HepG2 (cell line): Measurements from ENCODE around the gene GDPD5.

Source experiments
- EZH2 ChIP-seq: conservative IDR thresholded peaks from 2 replicates; pipeline ENCODE4 v1.6.1; 2012; ENCODE audit warnings: mild to moderate bottlenecking, low read depth, low read length, moderate library complexity
- HDAC6 ChIP-seq: fragments of 200-600 bp; sonication (generic); IDR thresholded peaks from 2 replicates; pipeline ENCODE4 v1.7.0; 2017; ENCODE audit warnings: mild to moderate bottlenecking, antibody characterized with exemption, low read length, low read depth
- JUNB ChIP-seq: sonication (generic); formaldehyde crosslinking; IDR thresholded peaks from 2 replicates; pipeline ENCODE4 v1.8.0; 2022; ENCODE audit warnings: missing genetic modification reagents, mild to moderate bottlenecking, borderline replicate concordance
- NCOR1 ChIP-seq: fragments of 200-600 bp; sonication (generic); IDR thresholded peaks from 2 replicates; pipeline ENCODE4 v1.7.0; 2017; ENCODE audit warnings: antibody characterized with exemption, low read length, borderline replicate concordance
- NR1H2 ChIP-seq: sonication (generic); formaldehyde crosslinking; IDR thresholded peaks from 2 replicates; pipeline ENCODE4 v1.8.1; 2022; ENCODE audit warnings: low read depth, missing genetic modification reagents, borderline replicate concordance
- RFX3 ChIP-seq: IDR thresholded peaks from 2 replicates; pipeline ENCODE4 v1.6.1; 2016; ENCODE audit warnings: missing biosample characterization, missing genetic modification reagents
- SMAD3 ChIP-seq: sonication (generic); formaldehyde crosslinking; IDR thresholded peaks from 2 replicates; pipeline ENCODE4 v1.4.0; 2020; ENCODE audit warnings: missing genetic modification reagents
- ZBTB39 ChIP-seq: sonication (generic); formaldehyde crosslinking; IDR thresholded peaks from 2 replicates; pipeline ENCODE4 v1.5.0; 2020; ENCODE audit warnings: missing genetic modification reagents
- ZNF263 ChIP-seq: sonication (generic); formaldehyde crosslinking; IDR thresholded peaks from 2 replicates; pipeline ENCODE4 v1.4.0; 2020; ENCODE audit warnings: missing genetic modification reagents
- ZNF574 ChIP-seq: sonication (generic); formaldehyde crosslinking; IDR thresholded peaks from 2 replicates; pipeline ENCODE4 v1.4.0; 2020; ENCODE audit warnings: missing genetic modification reagents
- ZNF597 ChIP-seq: sonication (generic); formaldehyde crosslinking; IDR thresholded peaks from 2 replicates; pipeline ENCODE4 v1.5.0; 2020; ENCODE audit warnings: missing genetic modification reagents
- TF ChIP-seq, protein P1 (sequence below): sonication (generic); formaldehyde crosslinking; IDR thresholded peaks from 2 replicates; pipeline ENCODE4 v1.5.0; 2020; ENCODE audit warnings: mild to moderate bottlenecking, missing genetic modification reagents, moderate library complexity

GRCh38 chr11:75558939-75559843 is 33.5 kb upstream of the GDPD5 start:
- no peak for TF ChIP-seq NR1H2 (CRISPR knock-in tag)
- no peak for TF ChIP-seq ZNF574
- TF ChIP-seq ZNF597 (CRISPR knock-in tag): no peak
- TF ChIP-seq ZNF263 (CRISPR knock-in tag): no peak
- TF ChIP-seq, protein P1, sequence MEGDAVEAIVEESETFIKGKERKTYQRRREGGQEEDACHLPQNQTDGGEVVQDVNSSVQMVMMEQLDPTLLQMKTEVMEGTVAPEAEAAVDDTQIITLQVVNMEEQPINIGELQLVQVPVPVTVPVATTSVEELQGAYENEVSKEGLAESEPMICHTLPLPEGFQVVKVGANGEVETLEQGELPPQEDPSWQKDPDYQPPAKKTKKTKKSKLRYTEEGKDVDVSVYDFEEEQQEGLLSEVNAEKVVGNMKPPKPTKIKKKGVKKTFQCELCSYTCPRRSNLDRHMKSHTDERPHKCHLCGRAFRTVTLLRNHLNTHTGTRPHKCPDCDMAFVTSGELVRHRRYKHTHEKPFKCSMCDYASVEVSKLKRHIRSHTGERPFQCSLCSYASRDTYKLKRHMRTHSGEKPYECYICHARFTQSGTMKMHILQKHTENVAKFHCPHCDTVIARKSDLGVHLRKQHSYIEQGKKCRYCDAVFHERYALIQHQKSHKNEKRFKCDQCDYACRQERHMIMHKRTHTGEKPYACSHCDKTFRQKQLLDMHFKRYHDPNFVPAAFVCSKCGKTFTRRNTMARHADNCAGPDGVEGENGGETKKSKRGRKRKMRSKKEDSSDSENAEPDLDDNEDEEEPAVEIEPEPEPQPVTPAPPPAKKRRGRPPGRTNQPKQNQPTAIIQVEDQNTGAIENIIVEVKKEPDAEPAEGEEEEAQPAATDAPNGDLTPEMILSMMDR (CRISPR knock-in tag): no peak
- TF ChIP-seq EZH2: no peak
- TF ChIP-seq JUNB (CRISPR knock-in tag): no peak
- TF ChIP-seq SMAD3: no peak
- no peak for TF ChIP-seq ZBTB39 (CRISPR knock-in tag)
- no peak for TF ChIP-seq HDAC6
- no peak for TF ChIP-seq NCOR1
- no peak for TF ChIP-seq RFX3 (CRISPR knock-in tag)
